Measurements from ENCODE around the gene ALOX12B. TPM values are rescaled to one million over a fixed set of nuclear protein-coding genes. Genes with fewer than 3 reads are reported as not detected.

Gene ALOX12B
- total and polyA plus RNA-seq, 2 donors (not counting 1 experiment from before 2014, with no cell fraction given) = 0.57 to 0.69 TPM

- DNase-seq (peak; percentile 66), ATAC-seq (ENCODE audit: low read depth) (no peak)
- Histone ChIP-seq H4K20me1 (ENCODE audit: control insufficient read depth, insufficient read depth, low read length, poor library complexity, severe bottlenecking) (no peaks in the 10 kb centered on the region), H3K27me3 (replicated peaks in 1 of 4; ENCODE audit: control extremely low read depth in 1 of 4, control insufficient read depth in 3 of 4, insufficient read depth in 4 of 4, low read length in 3 of 4) (peaks cover 0 to 57% (median 39%) of the 10 kb centered on the region in 4 experiments), H3K4me1 (ENCODE audit: control insufficient read depth in 2 of 2, insufficient read depth in 2 of 2, low read length in 2 of 2) (peaks cover 25 to 28% of the 10 kb centered on the region in 2 donors), H3K36me3 (replicated peaks in 1 of 2; ENCODE audit: control extremely low read depth in 1 of 2, control insufficient read depth in 1 of 2, extremely low read depth in 1 of 2, insufficient read depth in 2 of 2, low read length in 1 of 2) (no peaks in the 10 kb centered on the region), H2AFZ (ENCODE audit: insufficient read depth, low read depth, low read length, poor library complexity, severe bottlenecking) (peak overlapping the region; percentile 55), H3K4me3 (ENCODE audit: control extremely low read depth in 1 of 5, extremely low read depth in 1 of 5, insufficient read depth in 1 of 5, low read depth in 2 of 5, low read length in 4 of 5) (peak overlapping the region in 3 of 5 experiments; percentile 4 to 34 (median 21)), H3K79me2 (ENCODE audit: control insufficient read depth, insufficient read depth, low read length) (no peaks in the 10 kb centered on the region), H3K4me2 (replicated peaks; ENCODE audit: low read depth, low read length, poor library complexity, severe bottlenecking) (peak overlapping the region; percentile 74), H3K9me3 (ENCODE audit: control extremely low read depth in 1 of 3, control insufficient read depth in 2 of 3, insufficient read depth in 1 of 3, low read length in 2 of 3) (peaks cover 0 to 19% (median 0%) of the 10 kb centered on the region in 3 donors), H3K9ac (ENCODE audit: low read length) (peak overlapping the region; percentile 47), H3K27ac (ENCODE audit: low read length in 2 of 2) (no peak overlapping the region)
- Mint-ChIP-seq H3K27me3 (peaks cover 48% of the 10 kb centered on the region), H3K9me3 (ENCODE audit: insufficient read depth) (no peaks in the 10 kb centered on the region), H3K4me1 (peaks cover 28% of the 10 kb centered on the region), H3K27ac (peak overlapping the region; percentile 15), H3K4me3 (peak overlapping the region; percentile 81)
- TF ChIP-seq EZH2 (IDR thresholded peaks at IDR 0.05; ENCODE audit: borderline replicate concordance, insufficient read depth, low read depth, low read length, poor library complexity, severe bottlenecking) (no peak), CTCF (IDR thresholded peaks at IDR 0.05) (no peak)
- intact Hi-C loops (cut with micrococcal nuclease) = loop anchor here (1.0 to 2.0 kb wide), 2 partner anchors 13 to 46 kb away; partner anchors contain the start of gene ALOXE3
- POLR2A ChIA-PET = interaction anchor here (1.2 kb wide), 1 partner anchor 18 kb away, joined by 4 read pairs; no protein-coding TSS in a partner anchor
- WGBS (ENCODE audit: insufficient coverage) = 5% methylated on average over 37 of the region's 40 CpGs
- CTCF ChIA-PET = interaction anchor here (0.5 to 11.5 kb wide), 27 partner anchors 7 to 1029 kb away, joined by 3 to 360 read pairs (median 4); partner anchors contain the start of genes ALOX12B, ALOXE3, CTC1 and GUCY2D
Observed at GRCh38 chr17:8072729-8073461, 14.6 kb downstream of the ALOX12B start.

- Histone ChIP-seq H3K27me3 (replicated peaks in 1 of 4; ENCODE audit: control extremely low read depth in 1 of 4, control insufficient read depth in 3 of 4, insufficient read depth in 4 of 4, low read length in 3 of 4) (peaks cover 0 to 57% (median 39%) of the 10 kb centered on the region in 4 experiments), H3K4me1 (ENCODE audit: control insufficient read depth in 2 of 2, insufficient read depth in 2 of 2, low read length in 2 of 2) (peaks cover 25 to 28% of the 10 kb centered on the region in 2 donors), H3K79me2 (ENCODE audit: control insufficient read depth, insufficient read depth, low read length) (no peaks in the 10 kb centered on the region), H3K27ac (ENCODE audit: low read length in 2 of 2) (no peak overlapping the region), H3K9ac (ENCODE audit: low read length) (peak overlapping the region; percentile 47), H4K20me1 (ENCODE audit: control insufficient read depth, insufficient read depth, low read length, poor library complexity, severe bottlenecking) (no peaks in the 10 kb centered on the region), H3K9me3 (ENCODE audit: control extremely low read depth in 1 of 3, control insufficient read depth in 2 of 3, insufficient read depth in 1 of 3, low read length in 2 of 3) (peaks cover 0 to 19% (median 0%) of the 10 kb centered on the region in 3 donors), H2AFZ (ENCODE audit: insufficient read depth, low read depth, low read length, poor library complexity, severe bottlenecking) (peak overlapping the region; percentile 55), H3K4me3 (ENCODE audit: control extremely low read depth in 1 of 5, extremely low read depth in 1 of 5, insufficient read depth in 1 of 5, low read depth in 2 of 5, low read length in 4 of 5) (peak overlapping the region in 3 of 5 experiments; percentile 4 to 34 (median 21)), H3K4me2 (replicated peaks; ENCODE audit: low read depth, low read length, poor library complexity, severe bottlenecking) (peak overlapping the region; percentile 74), H3K36me3 (replicated peaks in 1 of 2; ENCODE audit: control extremely low read depth in 1 of 2, control insufficient read depth in 1 of 2, extremely low read depth in 1 of 2, insufficient read depth in 2 of 2, low read length in 1 of 2) (no peaks in the 10 kb centered on the region)
- H3K4me3 Mint-ChIP-seq = peak overlapping the region; percentile 81
- POLR2A ChIA-PET = no interaction called here
- DNase-seq (no peak), ATAC-seq (ENCODE audit: low read depth) (no peak)
- CTCF ChIA-PET = interaction anchor here (1.1 to 11.5 kb wide), 3 partner anchors 11 to 228 kb away, joined by 3 to 360 read pairs (median 46); partner anchors contain the start of gene ALOXE3
- H3K27ac Mint-ChIP-seq = peak overlapping the region; percentile 15
- whole genome bisulfite sequencing (ENCODE audit: insufficient coverage) = 8% methylated on average over 28 of the region's 28 CpGs
- intact Hi-C loops (cut with micrococcal nuclease) = loop anchor here (2.0 kb wide), 1 partner anchor 46 kb away; the partner anchor contains the start of gene ALOXE3
- H3K9me3 Mint-ChIP-seq (ENCODE audit: insufficient read depth) = no peaks in the 10 kb centered on the region
- peaks cover 26% of the 10 kb centered on the region for H3K4me1 Mint-ChIP-seq
- H3K27me3 Mint-ChIP-seq = peaks cover 51% of the 10 kb centered on the region
- TF ChIP-seq CTCF (IDR thresholded peaks at IDR 0.05) = no peak
- TF ChIP-seq EZH2 (IDR thresholded peaks at IDR 0.05; ENCODE audit: borderline replicate concordance, insufficient read depth, low read depth, low read length, poor library complexity, severe bottlenecking) = no peak
Observed at GRCh38 chr17:8072341-8072728, 15.2 kb downstream of the ALOX12B start.

All from B cell (primary cell).